A549 (cell line): ENCODE results near the gene FOXP1. TPM values are rescaled to one million over a fixed set of nuclear protein-coding genes. Genes with fewer than 3 reads are reported as not detected.

Experiments
- ATAC-seq, 2 experiments: fragments of 200-7000 bp in 1 of 2; fragments of >200 bp in 1 of 2; cut with Nextera tagmentation in 1 of 2; cut with Tn5 transposase in 1 of 2; 3 replicates each; pipeline versions ENCODE4 v1.8.0 to v1.9.1; 2018 to 2020; ENCODE audit warnings: mild to moderate bottlenecking in 1 of 2, moderate library complexity in 1 of 2
- CTCF ChIA-PET: fragments of 300-600 bp; sonication (Branson Sonifier 250); formaldehyde crosslinking; extraction: SDS; loops from one replicate; lab custom pipeline; 2021; ENCODE audit warnings: antibody characterized with exemption, inconsistent platforms; lab: Yijun Ruan, JAX
- POLR2A ChIA-PET: fragments of 350-600 bp; formaldehyde crosslinking; extraction: SDS; loops from one replicate; lab custom pipeline; 2021; ENCODE audit warnings: antibody characterized with exemption, inconsistent platforms; lab: Yijun Ruan, JAX
- DNase-seq, 2 experiments: peaks; one replicate each; pipeline versions ENCODE4 v3.0.0 to v3.0.0-alpha.2; 2011 to 2016; ENCODE audit warnings: low read depth in 1 of 2, low spot score in 1 of 2
- FAIRE-seq: peaks from 2 replicates; lab custom pipeline; 2011; peaks lifted over from hg19 to GRCh38; lab: Jason Lieb, UNC
- H3K27ac ChIP-seq, 2 experiments: fragments of >200 bp; sonication (Bioruptor Twin); formaldehyde crosslinking; 3 replicates each; pipeline ENCODE4 v1.5.1; 2016 to 2017
- H3K4me1 ChIP-seq: fragments of >200 bp; sonication (Bioruptor Twin); formaldehyde crosslinking; 3 replicates; pipeline ENCODE4 v1.6.1; 2016
- H3K4me2 ChIP-seq: fragments of >200 bp; sonication (Bioruptor Twin); formaldehyde crosslinking; 3 replicates; pipeline ENCODE4 v1.6.1; 2016
- H3K4me3 ChIP-seq: fragments of >200 bp; sonication (Bioruptor Twin); formaldehyde crosslinking; 3 replicates; pipeline ENCODE4 v1.5.1; 2016
- H3K9me3 ChIP-seq: fragments of >200 bp; sonication (Bioruptor Twin); formaldehyde crosslinking; 3 replicates; pipeline ENCODE4 v1.6.1; 2016
- BCL3 ChIP-seq: fragments of >200 bp; sonication (Bioruptor Twin); formaldehyde crosslinking; IDR thresholded peaks from 3 replicates; pipeline ENCODE4 v1.6.1; 2016
- BHLHE40 ChIP-seq: IDR thresholded peaks from 2 replicates; pipeline ENCODE4 v1.6.1; 2012; ENCODE audit warnings: low read depth, low read length, inconsistent platforms
- CBX2 ChIP-seq: fragments of 200-600 bp; sonication (generic); IDR thresholded peaks from 2 replicates; pipeline ENCODE4 v1.6.1; 2016; ENCODE audit warnings: low read depth, mild to moderate bottlenecking, borderline replicate concordance
- CHD2 ChIP-seq: fragments of 150-350 bp; IDR thresholded peaks from 2 replicates; pipeline ENCODE4 v1.6.1; 2014; ENCODE audit warnings: low read length; ENCODE audit not compliant: partially characterized antibody
- E2F6 ChIP-seq: IDR thresholded peaks from 2 replicates; pipeline ENCODE4 v1.6.1; 2012; ENCODE audit warnings: low read depth, borderline replicate concordance
- EP300 ChIP-seq, 2 experiments: fragments of >200 bp; sonication (Bioruptor Twin); formaldehyde crosslinking; IDR thresholded peaks; 2 replicates in 1 of 2; 3 replicates in 1 of 2; pipeline ENCODE4 v1.6.1; 2016 to 2017
- FOXS1 ChIP-seq: fragments of 250-450 bp; sonication (Bioruptor Pico); IDR thresholded peaks from 2 replicates; pipeline ENCODE4 v1.5.0; 2020; ENCODE audit warnings: mild to moderate bottlenecking, moderate library complexity
- GATA3 ChIP-seq: IDR thresholded peaks from 2 replicates; pipeline ENCODE4 v1.6.1; 2012; ENCODE audit warnings: borderline replicate concordance
- HOXB13 ChIP-seq: fragments of 250-450 bp; sonication (Bioruptor Pico); IDR thresholded peaks from 2 replicates; pipeline ENCODE4 v1.5.0; 2020; ENCODE audit warnings: low read depth, mild to moderate bottlenecking, moderate library complexity
- HOXB5 ChIP-seq: fragments of 250-450 bp; sonication (Bioruptor Pico); IDR thresholded peaks from 2 replicates; pipeline ENCODE4 v1.5.0; 2020; ENCODE audit warnings: mild to moderate bottlenecking, moderate library complexity
- JUN ChIP-seq, 2 experiments: fragments of >200 bp; sonication (Bioruptor Twin); formaldehyde crosslinking; IDR thresholded peaks; 2 replicates in 1 of 2; 3 replicates in 1 of 2; pipeline ENCODE4 v1.6.1; 2016 to 2017
- JUNB ChIP-seq: fragments of >200 bp; sonication (Bioruptor Twin); formaldehyde crosslinking; IDR thresholded peaks from 2 replicates; pipeline ENCODE4 v1.6.1; 2016
- MAX ChIP-seq: IDR thresholded peaks from 2 replicates; pipeline ENCODE4 v1.6.1; 2012
- MYC ChIP-seq: IDR thresholded peaks from 2 replicates; pipeline ENCODE4 v1.6.1; 2012; ENCODE audit warnings: mild to moderate bottlenecking, inconsistent platforms, low read length, improper control_type of control experiment, borderline replicate concordance
- NPAS2 ChIP-seq: fragments of 250-450 bp; sonication (Bioruptor Pico); IDR thresholded peaks from 2 replicates; pipeline ENCODE4 v1.8.0; 2022; ENCODE audit warnings: mild to moderate bottlenecking, moderate library complexity, borderline replicate concordance
- NR3C1 ChIP-seq: fragments of >200 bp; sonication (Bioruptor Twin); formaldehyde crosslinking; IDR thresholded peaks from 3 replicates; pipeline ENCODE4 v1.6.1; 2017
- PBX3 ChIP-seq: IDR thresholded peaks from 2 replicates; pipeline ENCODE4 v1.6.1; 2012
- PHF8 ChIP-seq: fragments of 200-600 bp; sonication (generic); IDR thresholded peaks from 2 replicates; pipeline ENCODE4 v1.6.1; 2016; ENCODE audit warnings: low read depth, mild to moderate bottlenecking, antibody characterized with exemption, moderate library complexity, borderline replicate concordance
- POLR2A ChIP-seq: IDR thresholded peaks from 2 replicates; pipeline ENCODE4 v1.6.1; 2012; ENCODE audit warnings: mild to moderate bottlenecking, low read length
- SREBF2 ChIP-seq: fragments of 450-650 bp; IDR thresholded peaks from 2 replicates; pipeline ENCODE4 v1.6.1; 2014; ENCODE audit warnings: mild to moderate bottlenecking, moderate library complexity
- TP53 ChIP-seq: fragments of 250-450 bp; sonication (Bioruptor Pico); IDR thresholded peaks from 2 replicates; pipeline ENCODE4 v1.5.0; 2021; ENCODE audit warnings: mild to moderate bottlenecking, moderate library complexity
- WGBS: methylation state at CpG from one replicate; pipeline ENCODE4 v1.1.6; 2017; ENCODE audit errors: missing lambda C conversion rate; 5-methylcytosine and 5-hydroxymethylcytosine counted together
- polyA minus RNA-seq: library from RNA; depleted of rRNA, polyadenylated mRNA; stranded (reverse); fragments of >200 nt; gene quantifications from 2 replicates; pipeline ENCODE4 v1.2.3, GENCODE V29; 2011; rRNA and poly(A)+ RNA removed
- polyA plus RNA-seq, 4 experiments: library from polyadenylated mRNA; depleted of rRNA in 3 of 4; stranded (reverse); fragments of >200 nt; fragmentation: RNase III in 1 of 4; extraction: RNeasy Plus Mini Kit Qiagen cat#74134 plus additional on column Dnase treatment in 1 of 4; gene quantifications; 2 replicates in 3 of 4; 3 replicates in 1 of 4; pipeline ENCODE4 v1.2.3, GENCODE V29; 2011 to 2017

Gene FOXP1
- polyA plus RNA-seq (2011; rRNA removed) (13.9 and 16.3 TPM in 2 replicates), polyA plus RNA-seq (2017; fragmentation: RNase III; extraction: RNeasy Plus Mini Kit Qiagen cat#74134 plus additional on column Dnase treatment) (9.8 to 13.5 TPM (median 12.8 TPM) in 3 replicates), polyA minus RNA-seq (73.2 and 83.5 TPM in 2 replicates)
- 3.7 and 5.5 TPM in 2 replicates for polyA plus RNA-seq (2012; cell fraction: cytosol; rRNA removed)
- 5.3 and 8.9 TPM in 2 replicates for polyA plus RNA-seq (2012; cell fraction: nucleus; rRNA removed)

GRCh38 chr3:71583566-71584393 lies at the start of gene FOXP1:
Gene FOXP1 (minus strand): TSS chr3:71583728. CDS start chr3:71198381, 385,347 bp downstream.
- peak; percentile 57 to 63 for ATAC-seq
- ChIA-PET CTCF (interaction anchor here (0.6 to 5.8 kb wide), 6 partner anchors 11 to 617 kb away, joined by 3 to 39 read pairs (median 4); no protein-coding TSS in a partner anchor), POLR2A (interaction anchor here (0.8 to 3.6 kb wide), 10 partner anchors 47 to 389 kb away, joined by 3 to 19 read pairs (median 15); no protein-coding TSS in a partner anchor)
- Histone ChIP-seq H3K4me3 (peak within 1 kb of the TSS; percentile 75), H3K4me1 (peaks cover 40% of the 10 kb centered on the region), H3K4me2 (peak within 1 kb of the TSS; percentile 95), H3K9me3 (no peaks in the 10 kb centered on the region), H3K27ac (peak within 1 kb of the TSS; percentile 95 to 100)
- under 1% methylated on average over 38 of the region's 75 CpGs for WGBS
- DNase-seq: peak in 1 of 2 experiments; percentile 87
- FAIRE-seq: no peak
- no peak for TF ChIP-seq JUNB
- no peak for TF ChIP-seq BHLHE40
- TF ChIP-seq PHF8: peak; percentile 71
- peak; percentile 28; the same call in 1 of the 2 replicates for TF ChIP-seq PBX3
- peak in 1 of 2 experiments; percentile 74; a peak in 3 of 5 replicates for TF ChIP-seq JUN (IDR thresholded peaks at IDR 0.05)
- peak; percentile 68 for TF ChIP-seq MAX
- TF ChIP-seq HOXB5 (CRISPR knock-in tag): 0 out of 2 replicates have a peak, but pooled peaks have one; percentile 29
- TF ChIP-seq NR3C1: no peak
- TF ChIP-seq BCL3: peak; percentile 50; the same call in 1 of the 3 replicates
- peak; percentile 68 for TF ChIP-seq MYC
- TF ChIP-seq E2F6: peak; percentile 55; the same call in 1 of the 2 replicates
- TF ChIP-seq POLR2A: peak; percentile 31
- no peak for TF ChIP-seq GATA3
- TF ChIP-seq CBX2: no peak

- ChIA-PET CTCF (interaction anchor here (0.6 to 1.1 kb wide), 3 partner anchors 10 to 23 kb away, joined by 3 to 4 read pairs (median 4); no protein-coding TSS in a partner anchor), POLR2A (no interaction called here)
- no peak for FAIRE-seq
- H3K4me1 ChIP-seq: no peaks in the 10 kb centered on the region
- no peak for TF ChIP-seq HOXB5 (CRISPR knock-in tag)
- TF ChIP-seq SREBF2: no peak
- no peak for TF ChIP-seq PHF8
- no peak for TF ChIP-seq NPAS2 (CRISPR knock-in tag)
- no peak for TF ChIP-seq JUNB
- TF ChIP-seq FOXS1 (CRISPR knock-in tag): no peak
- TF ChIP-seq CHD2: no peak
- TF ChIP-seq HOXB13 (CRISPR knock-in tag): no peak
- no peak for TF ChIP-seq EP300 (IDR thresholded peaks at IDR 0.05)
- no peak for TF ChIP-seq TP53 (CRISPR knock-in tag)
- no peak overlapping the region for H3K4me3 ChIP-seq
- no peak overlapping the region for H3K4me2 ChIP-seq
- 62% methylated on average over 2 of the region's 2 CpGs for WGBS
- ATAC-seq: no peak
- H3K27ac ChIP-seq: no peak overlapping the region
- H3K9me3 ChIP-seq: no peaks in the 10 kb centered on the region
- no peak for DNase-seq
These were observed 46.2 kb upstream of the FOXP1 start for GRCh38 chr3:71629711-71630110.
